T-helper 2 cell (primary cell): ENCODE data around the gene STK24.
A peak's percentile ranks its signal among the peaks of the same experiment; 100 is the strongest.

ENCODE experiments used
- DNase-seq, 5 experiments: peaks; one replicate each; pipeline versions ENCODE4 v3.0.0 to v3.0.0-alpha.2; 2012 to 2022

The STK24 gene

GRCh38 chr13:98468929-98469328 lies 108.0 kb downstream of the STK24 start:
- DNase-seq, result no peak

GRCh38 chr13:98468361-98468760 lies 108.5 kb downstream of the STK24 start:
- peak in 1 of 5 experiments; percentile 27 for DNase-seq

GRCh38 chr13:98467263-98467985 lies 109.5 kb downstream of the STK24 start:
- no peak for DNase-seq

- DNase-seq, result peak in 3 of 5 experiments; percentile 23 to 32 (median 24)
These were observed 110.2 kb downstream of the STK24 start for GRCh38 chr13:98466634-98467236.

GRCh38 chr13:98462946-98463345 lies 114.0 kb downstream of the STK24 start:
- DNase-seq, result no peak

GRCh38 chr13:98462241-98462882 lies 114.5 kb downstream of the STK24 start:
- DNase-seq, result no peak

GRCh38 chr13:98461486-98462240 lies 115.2 kb downstream of the STK24 start:
- DNase-seq, result no peak

GRCh38 chr13:98460516-98460915 lies 116.4 kb downstream of the STK24 start:
- no peak for DNase-seq

- DNase-seq, result no peak
These were observed 117.1 kb downstream of the STK24 start for GRCh38 chr13:98459721-98460370.

GRCh38 chr13:98459171-98459681 lies 117.7 kb downstream of the STK24 start:
- DNase-seq, result no peak

- DNase-seq, result no peak
These were observed 118.5 kb downstream of the STK24 start for GRCh38 chr13:98458431-98458830.

- DNase-seq, result no peak
These were observed 119.9 kb downstream of the STK24 start for GRCh38 chr13:98457053-98457452.

GRCh38 chr13:98456413-98456845 lies 120.5 kb downstream of the STK24 start:
- no peak for DNase-seq

- no peak for DNase-seq
These were observed 122.5 kb downstream of the STK24 start for GRCh38 chr13:98454389-98454881.

- DNase-seq, result no peak
These were observed 123.8 kb downstream of the STK24 start for GRCh38 chr13:98452851-98453843.

GRCh38 chr13:98451676-98452470 lies 125.0 kb downstream of the STK24 start:
- DNase-seq, result no peak

GRCh38 chr13:98450539-98451111 lies 126.3 kb downstream of the STK24 start:
- peak in 1 of 5 experiments; percentile 72 for DNase-seq

GRCh38 chr13:98450026-98450425 lies 126.9 kb downstream of the STK24 start:
- DNase-seq, result no peak

- DNase-seq, result no peak
These were observed 127.6 kb downstream of the STK24 start for GRCh38 chr13:98449273-98449672.

GRCh38 chr13:98448642-98448928 lies 128.3 kb downstream of the STK24 start:
- no peak for DNase-seq
